Occipital lobe (tissue), 2 donors: ENCODE data around the gene SERINC5. TPM values are rescaled to one million over a fixed set of nuclear protein-coding genes. Genes with fewer than 3 reads are reported as not detected.
"Not testable (repeated sequence)": the region's sequence is repeated elsewhere in the genome, so short reads cannot be mapped to it uniquely, and the experiment has no call there.

Source experiments
- DNase-seq: peaks from one replicate; lab custom pipeline; 2025; lab: John Stamatoyannopoulos, UW
- total RNA-seq: library from RNA; depleted of rRNA; stranded (reverse); fragments of >200 nt; gene quantifications from one replicate; pipeline ENCODE4 v1.2.3, GENCODE V29; 2014

Gene SERINC5
- total RNA-seq, 1 donor from 2014 or later = 60.8 TPM

- no peak for DNase-seq
Measured at GRCh38 chr5:80172067-80172695, 83.7 kb downstream of the SERINC5 start.

- DNase-seq = no peak
Measured at GRCh38 chr5:80170117-80170535, 85.7 kb downstream of the SERINC5 start.

- DNase-seq = no peak
Measured at GRCh38 chr5:80168388-80169028, 87.3 kb downstream of the SERINC5 start.

GRCh38 chr5:80165452-80165851 is 90.4 kb downstream of the SERINC5 start:
- DNase-seq = no peak

GRCh38 chr5:80161165-80161564 is 94.7 kb downstream of the SERINC5 start:
- DNase-seq = no peak

- DNase-seq = no peak
Measured at GRCh38 chr5:80160242-80160641, 95.6 kb downstream of the SERINC5 start.

GRCh38 chr5:80159133-80159815 is 96.6 kb downstream of the SERINC5 start:
- no peak for DNase-seq

- no peak for DNase-seq
Measured at GRCh38 chr5:80156156-80156555, 99.7 kb downstream of the SERINC5 start.

GRCh38 chr5:80154749-80155148 is 101.1 kb downstream of the SERINC5 start:
- no peak for DNase-seq

- not testable (repeated sequence) for DNase-seq
Measured at GRCh38 chr5:80154289-80154688, 101.6 kb downstream of the SERINC5 start.

- DNase-seq = no peak
Measured at GRCh38 chr5:80153586-80154126, 102.2 kb downstream of the SERINC5 start.

GRCh38 chr5:80152778-80153177 is 103.1 kb downstream of the SERINC5 start:
- no peak for DNase-seq

- no peak for DNase-seq
Measured at GRCh38 chr5:80151890-80152289, 104.0 kb downstream of the SERINC5 start.

- DNase-seq = no peak
Measured at GRCh38 chr5:80150731-80151130, 105.1 kb downstream of the SERINC5 start.

- no peak for DNase-seq
Measured at GRCh38 chr5:80149161-80149609, 106.7 kb downstream of the SERINC5 start.

GRCh38 chr5:80147119-80147815 is 108.6 kb downstream of the SERINC5 start:
- no peak for DNase-seq

- no peak for DNase-seq
Measured at GRCh38 chr5:80146046-80146445, 109.8 kb downstream of the SERINC5 start.

GRCh38 chr5:80143491-80143890 is 112.4 kb downstream of the SERINC5 start:
- no peak for DNase-seq

GRCh38 chr5:80142996-80143395 is 112.9 kb downstream of the SERINC5 start:
- DNase-seq = no peak

- DNase-seq = no peak
Measured at GRCh38 chr5:80141681-80142080, 114.2 kb downstream of the SERINC5 start.

GRCh38 chr5:80141147-80141671 is 114.6 kb downstream of the SERINC5 start:
- DNase-seq = peak; percentile 25
